ENCODE measurements around the gene LACTBL1.

DNA sequence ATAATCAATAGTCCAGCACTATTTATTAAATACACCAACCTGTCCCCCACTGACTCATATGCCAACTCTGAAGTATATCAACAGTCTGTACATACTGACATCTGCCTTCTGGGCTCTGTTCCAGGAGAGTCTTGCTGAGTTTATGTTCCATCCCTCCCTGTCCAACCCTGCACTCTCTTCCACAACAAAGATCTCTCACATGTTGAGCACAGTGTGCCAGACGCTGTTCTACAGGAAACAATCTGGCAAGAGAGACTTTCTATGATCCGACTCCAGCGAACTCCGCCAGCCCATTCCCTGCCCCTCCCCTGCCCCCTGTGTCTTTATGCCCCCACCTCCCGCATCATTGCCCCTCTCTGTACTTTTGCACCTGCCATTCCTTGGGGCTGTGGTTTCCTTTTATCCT is 3.4 kb downstream of the LACTBL1 start:
- TF ChIP-seq EZH2 (IDR thresholded peaks at IDR 0.05; ENCODE audit: low read depth): no peak
- no peak for TF ChIP-seq CTCF (conservative IDR thresholded peaks at IDR 0.05)
